ENCODE results near the gene CDK10.

The CDK10 gene

DNA sequence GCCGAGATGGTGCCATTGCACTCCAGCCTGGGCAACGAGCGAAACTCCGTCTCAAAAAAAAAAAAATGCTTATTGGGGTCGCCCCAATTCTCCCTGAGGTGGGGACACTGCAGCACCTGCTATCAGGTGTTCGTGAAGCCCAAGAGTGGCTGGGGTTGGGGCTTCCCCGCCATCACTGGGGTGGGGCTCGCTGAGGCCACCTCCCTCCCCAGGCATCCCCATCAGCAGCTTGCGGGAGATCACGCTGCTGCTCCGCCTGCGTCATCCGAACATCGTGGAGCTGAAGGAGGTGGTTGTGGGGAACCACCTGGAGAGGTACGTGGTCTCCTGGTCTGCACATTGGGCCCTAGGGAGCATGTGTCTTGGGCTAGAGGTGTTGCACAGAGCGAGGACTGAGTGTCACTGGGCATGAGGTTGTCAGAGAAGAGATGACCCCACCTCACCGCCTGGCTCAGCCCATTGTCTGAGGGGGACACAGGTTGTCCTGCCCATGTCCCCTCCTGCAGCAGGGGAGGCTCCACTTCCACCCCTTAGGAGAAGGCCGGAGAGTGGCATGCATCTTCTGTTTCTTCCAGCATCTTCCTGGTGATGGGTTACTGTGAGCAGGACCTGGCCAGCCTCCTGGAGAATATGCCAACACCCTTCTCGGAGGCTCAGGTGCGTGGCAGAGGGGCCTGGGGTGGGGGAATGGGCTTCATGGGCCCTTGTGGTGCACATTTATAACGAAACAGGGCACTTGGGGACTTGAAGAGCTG, 4.9 kb downstream of the CDK10 start:
- no peaks in the 10 kb centered on the region for H3K9me3 ChIP-seq (ENCODE audit: insufficient read depth, low read depth, low read length)
- H3K27me3 ChIP-seq (ENCODE audit: insufficient read depth, low read length, poor library complexity, severe bottlenecking), result no peaks in the 10 kb centered on the region
- no peak overlapping the region for H2AFZ ChIP-seq (ENCODE audit: low read length)
- no peaks in the 10 kb centered on the region for H4K20me1 ChIP-seq (ENCODE audit: insufficient read depth, low read length, poor library complexity, severe bottlenecking)
- H3K36me3 ChIP-seq (ENCODE audit: insufficient read depth, low read length), result no peaks in the 10 kb centered on the region
- no peaks in the 10 kb centered on the region for H3K9me2 ChIP-seq (replicated peaks; ENCODE audit: low read depth, low read length)
- peaks cover 12% of the 10 kb centered on the region for H3K4me1 ChIP-seq (ENCODE audit: insufficient read depth, low read length, poor library complexity, severe bottlenecking)
- TF ChIP-seq, protein P1, sequence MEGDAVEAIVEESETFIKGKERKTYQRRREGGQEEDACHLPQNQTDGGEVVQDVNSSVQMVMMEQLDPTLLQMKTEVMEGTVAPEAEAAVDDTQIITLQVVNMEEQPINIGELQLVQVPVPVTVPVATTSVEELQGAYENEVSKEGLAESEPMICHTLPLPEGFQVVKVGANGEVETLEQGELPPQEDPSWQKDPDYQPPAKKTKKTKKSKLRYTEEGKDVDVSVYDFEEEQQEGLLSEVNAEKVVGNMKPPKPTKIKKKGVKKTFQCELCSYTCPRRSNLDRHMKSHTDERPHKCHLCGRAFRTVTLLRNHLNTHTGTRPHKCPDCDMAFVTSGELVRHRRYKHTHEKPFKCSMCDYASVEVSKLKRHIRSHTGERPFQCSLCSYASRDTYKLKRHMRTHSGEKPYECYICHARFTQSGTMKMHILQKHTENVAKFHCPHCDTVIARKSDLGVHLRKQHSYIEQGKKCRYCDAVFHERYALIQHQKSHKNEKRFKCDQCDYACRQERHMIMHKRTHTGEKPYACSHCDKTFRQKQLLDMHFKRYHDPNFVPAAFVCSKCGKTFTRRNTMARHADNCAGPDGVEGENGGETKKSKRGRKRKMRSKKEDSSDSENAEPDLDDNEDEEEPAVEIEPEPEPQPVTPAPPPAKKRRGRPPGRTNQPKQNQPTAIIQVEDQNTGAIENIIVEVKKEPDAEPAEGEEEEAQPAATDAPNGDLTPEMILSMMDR (conservative IDR thresholded peaks at IDR 0.05; ENCODE audit: low read length), result no peak
- no peak for TF ChIP-seq EZH2phosphoT487 (IDR thresholded peaks at IDR 0.05; ENCODE audit: borderline replicate concordance)
- peaks cover 13% of the 10 kb centered on the region; the same call in 1 of the 2 replicates for H3K79me2 ChIP-seq (ENCODE audit: insufficient read depth, low read length)
- no peak overlapping the region for H3K4me3 ChIP-seq (ENCODE audit: low read length, poor library complexity, severe bottlenecking)
- H3K9ac ChIP-seq (ENCODE audit: low read depth, low read length, poor library complexity, severe bottlenecking), result no peak overlapping the region
- H3F3A ChIP-seq (ENCODE audit: low read depth), result no peaks in the 10 kb centered on the region
- no peak overlapping the region for H3K4me2 ChIP-seq (ENCODE audit: low read depth, low read length, poor library complexity, severe bottlenecking)

DNA sequence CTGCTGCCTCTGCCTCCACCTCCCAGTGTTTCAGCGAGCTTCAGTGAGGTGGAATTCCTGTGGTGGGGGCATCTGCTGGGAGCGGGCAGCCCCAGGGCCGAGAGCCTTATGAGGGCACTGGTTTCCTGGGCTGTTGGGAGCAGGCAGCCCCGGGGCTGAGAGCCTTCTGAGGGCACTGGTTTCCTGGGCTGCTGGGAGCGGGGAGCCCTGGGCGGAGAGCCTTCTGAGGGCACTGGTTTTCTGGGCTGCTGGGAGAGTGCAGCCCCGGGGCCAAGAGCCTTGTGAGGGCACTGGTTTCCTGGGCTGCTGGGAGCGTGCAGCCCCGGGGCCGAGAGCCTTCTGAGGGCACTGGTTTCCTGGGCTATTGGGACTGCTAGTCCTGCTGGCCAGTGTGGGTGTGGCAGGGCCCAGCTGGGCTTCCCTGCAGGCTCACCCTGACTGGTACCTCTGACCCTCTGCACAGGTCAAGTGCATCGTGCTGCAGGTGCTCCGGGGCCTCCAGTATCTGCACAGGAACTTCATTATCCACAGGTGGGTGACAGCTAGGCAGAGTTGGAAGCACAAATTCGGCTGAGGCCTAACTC, 5.6 kb downstream of the CDK10 start:
- Histone ChIP-seq H3K4me2 (ENCODE audit: low read depth, low read length, poor library complexity, severe bottlenecking) (no peak overlapping the region), H3K9me2 (replicated peaks; ENCODE audit: low read depth, low read length) (no peaks in the 10 kb centered on the region), H3K36me3 (ENCODE audit: insufficient read depth, low read length) (no peaks in the 10 kb centered on the region), H3K9me3 (ENCODE audit: insufficient read depth, low read depth, low read length) (no peaks in the 10 kb centered on the region), H3K4me3 (ENCODE audit: low read length, poor library complexity, severe bottlenecking) (no peak overlapping the region), H3K9ac (ENCODE audit: low read depth, low read length, poor library complexity, severe bottlenecking) (no peak overlapping the region), H3F3A (ENCODE audit: low read depth) (no peaks in the 10 kb centered on the region), H3K4me1 (ENCODE audit: insufficient read depth, low read length, poor library complexity, severe bottlenecking) (peaks cover 16% of the 10 kb centered on the region), H2AFZ (ENCODE audit: low read length) (no peak overlapping the region), H3K27me3 (ENCODE audit: insufficient read depth, low read length, poor library complexity, severe bottlenecking) (no peaks in the 10 kb centered on the region), H3K79me2 (ENCODE audit: insufficient read depth, low read length) (peaks cover 13% of the 10 kb centered on the region; the same call in 1 of the 2 replicates), H4K20me1 (ENCODE audit: insufficient read depth, low read length, poor library complexity, severe bottlenecking) (no peaks in the 10 kb centered on the region)
- TF ChIP-seq EZH2phosphoT487 (IDR thresholded peaks at IDR 0.05; ENCODE audit: borderline replicate concordance), result no peak
- TF ChIP-seq, protein P1 (conservative IDR thresholded peaks at IDR 0.05; ENCODE audit: low read length), result no peak

DNA sequence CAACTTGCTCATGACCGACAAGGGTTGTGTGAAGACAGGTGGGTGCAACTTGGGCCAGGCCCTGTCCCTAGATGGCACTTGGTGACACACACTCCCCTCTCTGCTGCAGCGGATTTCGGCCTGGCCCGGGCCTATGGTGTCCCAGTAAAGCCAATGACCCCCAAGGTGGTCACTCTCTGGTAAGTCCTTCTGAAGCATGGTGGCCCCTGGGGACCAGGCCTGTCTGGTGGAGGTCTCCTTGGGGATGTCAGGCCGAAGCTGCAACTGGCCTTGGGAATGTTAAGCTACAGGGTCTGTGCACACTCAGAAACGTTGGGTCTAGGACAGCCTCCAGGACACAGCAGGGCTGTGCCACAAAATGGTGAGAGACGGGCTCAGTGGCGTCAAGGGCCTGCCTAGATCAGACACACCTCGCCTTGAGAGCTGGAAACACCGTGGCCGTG, 6.8 kb downstream of the CDK10 start:
- Histone ChIP-seq H3K4me1 (ENCODE audit: insufficient read depth, low read length, poor library complexity, severe bottlenecking) (peaks cover 14% of the 10 kb centered on the region), H3K36me3 (ENCODE audit: insufficient read depth, low read length) (no peaks in the 10 kb centered on the region)

More for the DNA sequence above, 6.8 kb downstream of the CDK10 start:
- no peaks in the 10 kb centered on the region for H3K9me2 ChIP-seq (replicated peaks; ENCODE audit: low read depth, low read length)
- no peak overlapping the region for H3K4me2 ChIP-seq (ENCODE audit: low read depth, low read length, poor library complexity, severe bottlenecking)
- H3K79me2 ChIP-seq (ENCODE audit: insufficient read depth, low read length), result peaks cover 3% of the 10 kb centered on the region; the same call in 1 of the 2 replicates
- no peak overlapping the region for H2AFZ ChIP-seq (ENCODE audit: low read length)
- TF ChIP-seq, protein P1 (conservative IDR thresholded peaks at IDR 0.05; ENCODE audit: low read length), result no peak
- TF ChIP-seq EZH2phosphoT487 (IDR thresholded peaks at IDR 0.05; ENCODE audit: borderline replicate concordance), result no peak
- no peak overlapping the region for H3K9ac ChIP-seq (ENCODE audit: low read depth, low read length, poor library complexity, severe bottlenecking)
- H4K20me1 ChIP-seq (ENCODE audit: insufficient read depth, low read length, poor library complexity, severe bottlenecking), result no peaks in the 10 kb centered on the region
- H3K27me3 ChIP-seq (ENCODE audit: insufficient read depth, low read length, poor library complexity, severe bottlenecking), result no peaks in the 10 kb centered on the region
- no peak overlapping the region for H3K4me3 ChIP-seq (ENCODE audit: low read length, poor library complexity, severe bottlenecking)
- H3K9me3 ChIP-seq (ENCODE audit: insufficient read depth, low read depth, low read length), result no peaks in the 10 kb centered on the region
- no peaks in the 10 kb centered on the region for H3F3A ChIP-seq (ENCODE audit: low read depth)
